NCI-H1417 (cell line): ENCODE results near the gene RGPD8.
"Not testable (repeated sequence)": the region's sequence is repeated elsewhere in the genome, so short reads cannot be mapped to it uniquely, and the experiment has no call there.

Experiments used
- DNase-seq, 3 experiments: peaks; one replicate each; lab custom pipeline; 2025; lab: John Stamatoyannopoulos, UW

The RGPD8 gene

DNA sequence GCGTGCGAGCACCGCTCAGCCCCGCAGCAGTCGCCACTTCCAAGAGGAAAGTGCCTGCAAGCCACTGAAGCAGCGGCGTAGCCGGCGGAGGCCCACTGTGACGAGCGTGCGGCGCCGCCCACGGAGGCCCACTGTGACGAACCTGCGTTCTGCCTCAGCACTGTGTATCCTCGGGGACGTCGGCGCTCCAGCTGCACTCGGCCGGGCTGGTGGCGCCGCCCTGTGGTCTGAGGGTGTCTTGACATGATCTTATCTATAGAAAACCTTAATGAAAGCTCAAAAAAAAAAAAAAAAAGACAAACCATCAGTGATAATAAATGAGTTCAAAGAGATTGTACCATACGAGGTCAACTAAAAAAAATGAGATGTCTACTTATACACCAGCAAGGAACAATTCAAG, at the start of gene RGPD8:
RGPD8 (minus strand) TSS at position 166 of the 400 bp plus-strand sequence. CDS start 192 bp downstream, outside the sequence.
- DNase-seq, result not testable (repeated sequence)

DNA sequence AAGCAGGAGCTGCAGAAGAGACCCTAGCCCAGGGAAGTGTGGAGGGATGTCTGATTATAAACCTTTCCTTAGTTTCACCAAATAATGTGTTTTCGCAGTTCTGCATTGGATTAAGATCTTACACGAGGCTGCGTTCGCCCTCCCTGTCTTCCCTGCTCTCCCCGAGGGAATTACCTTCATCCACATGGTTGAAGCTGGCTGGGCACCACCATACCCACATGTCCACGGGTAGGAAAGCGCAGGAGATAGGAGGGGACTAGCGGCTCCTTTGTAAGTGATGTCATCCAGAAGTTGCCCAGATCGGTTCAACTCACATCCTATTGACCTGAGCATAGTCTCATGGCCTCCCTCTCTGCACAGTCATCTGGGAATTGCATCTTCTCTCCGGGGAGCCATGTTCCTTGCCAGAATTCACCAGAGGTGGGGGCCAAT, 49.6 kb upstream of the RGPD8 start:
- peak; percentile 4 to 74 (median 61) for DNase-seq

- DNase-seq, result peak; percentile 26 to 78 (median 75)
Observed at GRCh38 chr2:112482309-112483041, 49.0 kb upstream of the RGPD8 start.

DNA sequence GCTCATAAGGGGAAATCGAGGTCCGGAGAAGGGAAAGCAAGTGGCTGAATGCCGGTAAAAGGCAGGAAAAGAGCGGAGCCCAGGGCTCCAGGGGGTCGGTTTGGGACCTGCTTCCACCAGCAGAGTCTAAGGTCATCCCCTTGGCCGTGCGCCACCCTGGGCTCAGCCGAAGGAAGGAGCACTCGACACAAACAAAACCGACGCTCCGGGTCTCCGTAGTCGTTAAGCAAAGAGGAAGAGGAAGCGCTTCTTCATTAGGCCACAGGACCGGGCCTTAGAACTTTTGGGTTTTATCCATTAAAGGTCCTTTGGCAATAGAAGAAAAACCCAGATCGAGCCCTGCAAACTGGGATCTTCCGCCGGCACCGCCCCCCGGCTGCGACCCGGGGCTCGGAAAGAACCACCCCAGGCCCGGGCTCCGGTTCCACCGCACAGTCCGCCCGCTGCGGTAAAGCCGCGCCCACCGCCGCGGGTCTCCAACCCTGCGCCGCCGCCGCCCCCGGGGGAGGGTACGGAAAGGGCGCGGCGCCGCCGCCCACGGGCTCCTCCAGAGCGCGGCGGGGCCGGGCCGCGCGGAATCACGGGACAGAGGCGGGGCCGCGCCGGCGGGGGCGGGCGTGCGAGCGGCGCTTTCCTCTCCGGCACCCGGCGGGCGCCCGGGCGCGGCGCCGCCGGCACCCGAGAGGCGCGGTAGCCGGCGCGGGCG, 48.2 kb upstream of the RGPD8 start, which contains the start of gene TTL:
TTL (plus strand) TSS at position 629 of the 706 bp plus-strand sequence. CDS start 189 bp downstream, outside the sequence.
- DNase-seq, result peak; percentile 76 to 85 (median 85)

DNA sequence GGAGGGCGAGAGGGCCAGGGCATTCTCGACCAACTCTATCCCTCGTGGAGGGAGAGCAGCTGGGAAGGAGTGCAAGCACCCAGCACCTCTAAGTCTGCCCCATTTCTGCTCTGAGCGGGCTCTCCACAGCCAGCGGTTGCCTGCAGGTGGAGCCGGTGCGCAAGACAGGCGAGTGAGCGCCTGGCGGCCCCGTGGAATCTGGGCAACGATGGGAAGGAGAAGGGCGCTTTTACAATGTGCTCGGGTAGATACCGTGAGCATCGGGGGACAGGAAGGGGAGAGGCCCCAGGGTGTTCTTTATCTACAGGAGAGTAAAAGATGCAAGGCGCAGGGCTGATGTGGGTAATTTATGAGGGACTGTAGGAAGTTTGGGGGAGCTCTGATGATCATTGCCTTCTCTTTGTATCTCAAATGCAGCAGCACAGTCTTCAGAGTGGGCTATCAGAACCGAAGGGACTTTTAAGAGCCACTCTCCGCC, 47.6 kb upstream of the RGPD8 start:
- DNase-seq, result peak; percentile 47 to 88 (median 79)

DNA sequence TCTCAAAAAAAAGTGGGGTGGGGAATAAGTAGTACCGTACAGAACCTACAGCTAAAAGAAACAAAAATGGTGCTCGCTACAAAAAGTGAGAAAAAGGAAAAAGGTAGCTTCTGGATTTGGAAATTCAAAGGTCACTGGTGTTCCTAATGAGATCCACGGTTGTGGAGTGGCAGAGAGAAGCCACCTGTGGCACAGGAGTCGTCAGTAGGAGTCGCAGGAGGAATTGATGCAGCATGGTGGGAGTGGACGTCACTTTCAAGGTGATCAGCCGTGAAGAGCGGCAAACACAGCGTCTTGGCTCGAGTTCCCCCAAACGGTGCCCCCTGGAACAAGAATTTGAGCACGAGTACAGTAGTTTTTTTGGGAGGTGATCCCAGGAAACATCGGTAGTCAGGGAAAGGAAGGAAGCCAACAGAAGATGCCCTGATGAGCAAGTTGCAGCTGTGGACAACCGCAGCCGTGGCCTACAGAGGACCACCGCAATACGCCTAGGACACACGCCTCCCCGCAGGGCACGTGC, 47.1 kb upstream of the RGPD8 start:
- peak in 2 of 3 experiments; percentile 59 to 69 for DNase-seq

- DNase-seq, result no peak
Observed at GRCh38 chr2:112476434-112476833, 43.0 kb upstream of the RGPD8 start.

- DNase-seq, result no peak
Observed at GRCh38 chr2:112474844-112475486, 41.5 kb upstream of the RGPD8 start.

GRCh38 chr2:112472547-112473263, 39.3 kb upstream of the RGPD8 start:
- DNase-seq, result no peak

- DNase-seq, result peak in 1 of 3 experiments; percentile 2
Observed at GRCh38 chr2:112465382-112465781, 31.9 kb upstream of the RGPD8 start.

- DNase-seq, result no peak
Observed at GRCh38 chr2:112463256-112463655, 29.8 kb upstream of the RGPD8 start.

GRCh38 chr2:112462178-112462577, 28.7 kb upstream of the RGPD8 start:
- DNase-seq, result no peak

GRCh38 chr2:112459372-112459771, 25.9 kb upstream of the RGPD8 start:
- no peak for DNase-seq

DNA sequence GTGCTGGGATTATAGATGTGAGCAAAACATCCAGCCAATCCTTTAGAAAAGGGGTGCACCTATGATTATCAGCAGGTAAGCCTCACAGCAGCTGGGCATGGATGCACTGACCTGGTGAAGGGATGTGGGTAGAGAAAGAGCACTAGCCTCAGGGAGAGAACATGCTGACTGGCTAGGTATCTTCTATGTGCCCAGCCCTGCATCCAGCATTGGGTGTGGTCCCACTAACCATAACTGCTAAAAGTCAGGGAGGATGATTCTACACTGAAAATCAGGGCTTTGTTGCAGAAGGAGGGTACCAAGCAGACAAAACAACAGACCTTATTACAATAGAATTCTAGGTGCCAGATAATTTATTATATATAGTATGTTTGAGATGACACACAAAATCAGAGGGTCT, 21.1 kb upstream of the RGPD8 start:
- no peak for DNase-seq

DNA sequence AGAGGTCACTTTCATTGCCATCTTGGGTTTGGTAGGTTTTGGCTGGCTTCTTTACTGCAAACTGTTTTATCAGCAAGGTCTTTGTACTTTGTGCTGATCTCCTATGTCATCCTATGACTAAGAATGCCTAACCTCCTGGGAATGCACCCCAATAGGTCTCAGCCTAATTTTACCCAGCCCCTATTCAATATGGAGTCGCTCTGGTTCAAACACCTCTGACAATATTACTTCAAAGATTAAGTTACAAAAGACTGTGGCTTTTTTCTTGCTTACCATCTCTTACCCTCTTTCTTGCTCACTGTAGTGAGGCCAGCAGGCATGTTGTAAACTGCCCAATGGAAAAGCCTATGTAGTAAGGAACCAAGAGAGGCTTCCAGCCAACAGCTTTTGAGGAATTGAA, 17.9 kb upstream of the RGPD8 start:
- DNase-seq, result no peak

GRCh38 chr2:112449854-112450253, 16.4 kb upstream of the RGPD8 start:
- DNase-seq, result no peak

- DNase-seq, result not testable (repeated sequence)
Observed at GRCh38 chr2:112444256-112444655, 10.8 kb upstream of the RGPD8 start.

DNA sequence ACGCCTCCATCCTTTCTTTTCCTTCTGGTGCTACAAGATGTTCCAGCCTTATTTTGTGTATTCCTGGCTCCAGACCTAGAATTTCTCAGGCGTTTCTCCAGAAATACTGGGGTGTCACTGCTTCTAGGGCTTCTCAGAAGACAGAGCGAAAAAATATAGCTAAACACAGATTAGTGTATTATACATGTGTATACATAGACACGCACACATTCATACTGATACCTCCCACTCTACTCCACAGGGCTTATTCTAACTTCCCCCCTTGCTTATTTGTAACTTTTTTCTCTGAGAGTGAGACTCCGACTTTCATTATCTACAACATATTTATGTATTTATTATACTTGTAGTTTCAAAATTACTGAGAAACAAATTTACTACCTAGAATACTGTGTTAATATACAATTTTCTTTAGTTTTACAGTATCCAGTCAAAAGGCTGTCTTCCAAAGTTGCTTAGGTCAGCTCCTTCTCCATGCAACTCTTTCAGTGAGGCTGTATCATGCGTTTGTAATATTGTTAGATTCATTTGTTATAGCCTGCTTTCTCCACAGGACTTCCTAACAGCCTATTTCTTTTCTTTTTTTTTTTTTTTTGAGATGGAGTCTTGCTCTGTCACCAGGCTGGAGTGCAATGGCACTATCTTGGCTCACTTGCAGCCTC, 5.3 kb upstream of the RGPD8 start:
- not testable (repeated sequence) for DNase-seq

- not testable (repeated sequence) for DNase-seq
Observed at GRCh38 chr2:112437405-112437831, 4.0 kb upstream of the RGPD8 start.

DNA sequence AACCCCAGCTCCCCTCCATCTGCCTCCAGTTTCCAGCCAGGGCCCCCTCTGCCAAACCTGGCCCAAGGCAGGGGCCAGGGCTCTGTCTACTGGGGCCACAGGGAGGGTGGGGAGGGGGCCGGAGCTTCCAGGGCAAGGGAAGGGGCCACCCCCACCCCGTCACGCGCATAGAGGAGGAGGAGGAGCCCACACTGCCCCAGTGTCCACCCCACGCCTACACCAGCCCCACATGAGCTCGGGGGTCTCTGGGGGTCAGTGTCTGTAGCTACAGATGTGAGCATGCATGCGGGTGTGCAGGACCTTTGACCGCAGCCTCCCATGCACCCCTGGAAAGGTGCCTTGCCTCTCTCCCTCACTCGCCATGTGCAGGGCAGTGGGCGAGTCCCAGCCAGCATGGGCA, 3.5 kb upstream of the RGPD8 start:
- DNase-seq, result not testable (repeated sequence)
